Muscle layer of duodenum (tissue), 2 donors: ENCODE measurements around the gene NSUN3.

Experiments
- H3K27ac ChIP-seq: one replicate; pipeline ENCODE4 v1.7.0; 2013; ENCODE audit warnings: mild to moderate bottlenecking, low read length
- H3K27me3 ChIP-seq: one replicate; pipeline ENCODE4 v1.7.0; 2013; ENCODE audit warnings: low read depth, mild to moderate bottlenecking, control low read depth, low read length
- H3K36me3 ChIP-seq, 2 donors: one replicate each; pipeline ENCODE4 v1.7.0; 2013; ENCODE audit warnings: low read length in 2 of 2, control low read depth in 1 of 2, mild to moderate bottlenecking in 1 of 2; ENCODE audit not compliant: insufficient read depth in 2 of 2, control insufficient read depth in 1 of 2
- H3K4me1 ChIP-seq, 2 donors: one replicate each; pipeline ENCODE4 v1.7.0; 2013; ENCODE audit warnings: low read length in 2 of 2, mild to moderate bottlenecking in 2 of 2, control low read depth in 1 of 2, moderate library complexity in 1 of 2; ENCODE audit not compliant: insufficient read depth in 2 of 2, control insufficient read depth in 1 of 2
- H3K4me3 ChIP-seq, 2 donors: one replicate each; pipeline ENCODE4 v1.7.0; 2013; ENCODE audit warnings: low read length in 2 of 2, low read depth in 1 of 2, mild to moderate bottlenecking in 1 of 2
- H3K9me3 ChIP-seq, 2 donors: one replicate each; pipeline ENCODE4 v1.7.0; 2013; ENCODE audit warnings: low read length in 2 of 2, control low read depth in 1 of 2, mild to moderate bottlenecking in 1 of 2; ENCODE audit not compliant: control insufficient read depth in 1 of 2
- donor health status: healthy.

NSUN3 gene

GRCh38 chr3:94171954-94172353, 109.1 kb downstream of the NSUN3 start:
- Histone ChIP-seq H3K9me3 (no peaks in the 10 kb centered on the region), H3K36me3 (no peaks in the 10 kb centered on the region), H3K27ac (no peak overlapping the region), H3K4me3 (no peak overlapping the region), H3K4me1 (no peaks in the 10 kb centered on the region), H3K27me3 (no peaks in the 10 kb centered on the region)

- Histone ChIP-seq H3K4me1 (no peaks in the 10 kb centered on the region), H3K27me3 (no peaks in the 10 kb centered on the region), H3K4me3 (no peak overlapping the region), H3K27ac (no peak overlapping the region), H3K9me3 (no peaks in the 10 kb centered on the region), H3K36me3 (no peaks in the 10 kb centered on the region)
These were observed 109.9 kb downstream of the NSUN3 start for GRCh38 chr3:94172695-94173310.

GRCh38 chr3:94173673-94174434, 111.0 kb downstream of the NSUN3 start:
- no peak overlapping the region for H3K4me3 ChIP-seq
- no peaks in the 10 kb centered on the region for H3K27me3 ChIP-seq
- H3K36me3 ChIP-seq: no peaks in the 10 kb centered on the region
- no peak overlapping the region for H3K27ac ChIP-seq
- no peaks in the 10 kb centered on the region for H3K9me3 ChIP-seq
- H3K4me1 ChIP-seq: no peaks in the 10 kb centered on the region

GRCh38 chr3:94175677-94176076, 112.8 kb downstream of the NSUN3 start:
- Histone ChIP-seq H3K27ac (no peak overlapping the region), H3K36me3 (no peaks in the 10 kb centered on the region), H3K9me3 (no peaks in the 10 kb centered on the region), H3K4me3 (no peak overlapping the region), H3K4me1 (no peaks in the 10 kb centered on the region), H3K27me3 (no peaks in the 10 kb centered on the region)

GRCh38 chr3:94176988-94177745, 114.3 kb downstream of the NSUN3 start:
- Histone ChIP-seq H3K27me3 (no peaks in the 10 kb centered on the region), H3K4me1 (no peaks in the 10 kb centered on the region), H3K27ac (no peak overlapping the region), H3K36me3 (no peaks in the 10 kb centered on the region), H3K9me3 (no peaks in the 10 kb centered on the region), H3K4me3 (no peak overlapping the region)
